Transverse colon (tissue), 4 donors: ENCODE data around the gene PPP6R2. TPM values are rescaled to one million over a fixed set of nuclear protein-coding genes. Genes with fewer than 3 reads are reported as not detected.
"Not testable (repeated sequence)": the region's sequence is repeated elsewhere in the genome, so short reads cannot be mapped to it uniquely, and the experiment has no call there.

ENCODE experiments used
- DNase-seq: peaks from one replicate; pipeline ENCODE4 v3.0.0-alpha.2; 2019
- H3K27ac ChIP-seq, 4 donors: fragments of 200-600 bp; sonication (generic); 2 replicates each; pipeline ENCODE4 v1.5.1; 2016 to 2018; ENCODE audit warnings: inconsistent platforms in 4 of 4
- H3K27me3 ChIP-seq: fragments of 200-600 bp; sonication (generic); 2 replicates; pipeline ENCODE4 v1.5.1; 2017; ENCODE audit warnings: inconsistent platforms
- H3K36me3 ChIP-seq, 4 donors: fragments of 200-600 bp; sonication (generic); 2 replicates each; pipeline ENCODE4 v1.5.1; 2017 to 2019; ENCODE audit warnings: inconsistent platforms in 4 of 4
- H3K4me1 ChIP-seq, 4 donors: fragments of 200-600 bp; sonication (generic); 2 replicates each; pipeline ENCODE4 v1.5.1; 2017 to 2020; ENCODE audit warnings: inconsistent platforms in 4 of 4
- H3K4me3 ChIP-seq, 4 donors: fragments of 200-600 bp; sonication (generic); 1 replicate in 1 of 4; 2 replicates in 3 of 4; pipeline versions ENCODE4 v1.5.1 to v1.6.1; 2017 to 2019; ENCODE audit warnings: inconsistent platforms in 4 of 4
- H3K9me3 ChIP-seq, 2 donors: fragments of 200-600 bp; sonication (generic); 2 replicates each; pipeline ENCODE4 v1.5.1; 2017 to 2019; ENCODE audit warnings: inconsistent platforms in 2 of 2
- CTCF ChIP-seq, 5 experiments: fragments of 200-600 bp in 3 of 5; fragments of 450-650 bp in 2 of 5; sonication (generic) in 3 of 5; IDR thresholded peaks; 1 replicate in 2 of 5; 2 replicates in 3 of 5; pipeline ENCODE4 v1.5.1; 2016 to 2017; ENCODE audit warnings: antibody characterized with exemption in 5 of 5, inconsistent platforms in 3 of 5, mild to moderate bottlenecking in 2 of 5, moderate library complexity in 1 of 5
- EP300 ChIP-seq: sonication (generic); formaldehyde crosslinking; IDR thresholded peaks from one replicate; pipeline ENCODE4 v1.6.1; 2017; ENCODE audit warnings: antibody characterized with exemption, low read depth
- POLR2A ChIP-seq: fragments of 450-650 bp; IDR thresholded peaks from one replicate; pipeline ENCODE4 v1.6.1; 2016; ENCODE audit warnings: antibody characterized with exemption, mild to moderate bottlenecking, moderate library complexity
- POLR2AphosphoS5 ChIP-seq, 3 donors: sonication (generic); formaldehyde crosslinking; IDR thresholded peaks; one replicate each; pipeline ENCODE4 v1.6.1; 2016; ENCODE audit warnings: antibody characterized with exemption in 3 of 3
- WGBS, 2 donors: methylation state at CpG; one replicate each; pipeline ENCODE4 v1.1.5; 2018; ENCODE audit warnings: low coverage in 1 of 2; 5-methylcytosine and 5-hydroxymethylcytosine counted together
- in situ Hi-C, 4 donors: fragments of 200-750 bp; cut with MboI; loops; one replicate each; pipeline versions ENCODE4 v1.15.0 to v1.15.1; 2017; ENCODE audit warnings: low sequenced_read_pairs in 3 of 4, low pct_ligation_motif_present in 1 of 4, low pct_unique_long_range_greater_than_20kb in 1 of 4
- intact Hi-C: fragments of 100-400 bp; cut with DNase I; formaldehyde crosslinking; loops from one replicate; pipeline ENCODE4 v1.15.1; 2023; ENCODE audit warnings: low total_unique reads
- total RNA-seq, 4 donors: library from RNA; depleted of rRNA; stranded (reverse); fragments of >200 nt; gene quantifications; one replicate each; pipeline ENCODE4 v1.1.0, GENCODE V29; 2016

PPP6R2 gene
- total RNA-seq, 4 donors from 2014 or later = 62.1 to 151 (median 77.8) TPM

- H3K4me3 ChIP-seq = no peak overlapping the region
- no peak for DNase-seq
- H3K9me3 ChIP-seq = no peaks in the 10 kb centered on the region
- no peaks in the 10 kb centered on the region for H3K36me3 ChIP-seq
- WGBS, 2 donors = 67 to 80% methylated on average over 3 to 19 of the region's 21 CpGs
- peaks cover 4 to 12% (median 10%) of the 10 kb centered on the region in 4 donors for H3K4me1 ChIP-seq
- no peak overlapping the region for H3K27ac ChIP-seq
- TF ChIP-seq POLR2AphosphoS5 (IDR thresholded peaks at IDR 0.05) = no peak
- TF ChIP-seq EP300 = no peak
- TF ChIP-seq POLR2A = no peak
- TF ChIP-seq CTCF (IDR thresholded peaks at IDR 0.05) = no peak
- intact Hi-C loops (no loop called here), in situ Hi-C loops (no loop called here)
- H3K27me3 ChIP-seq = no peaks in the 10 kb centered on the region
These were observed 24.3 kb upstream of the PPP6R2 start for GRCh38 chr22:50318698-50319411.

GRCh38 chr22:50319503-50319951 lies 23.6 kb upstream of the PPP6R2 start:
- Histone ChIP-seq H3K4me1 (peaks cover 0 to 6% (median 4%) of the 10 kb centered on the region in 4 donors), H3K9me3 (no peaks in the 10 kb centered on the region), H3K27ac (no peak overlapping the region), H3K4me3 (no peak overlapping the region), H3K36me3 (no peaks in the 10 kb centered on the region), H3K27me3 (no peaks in the 10 kb centered on the region)
- WGBS, 2 donors = 95% methylated on average over 14 of the region's 15 CpGs; no CpG with 5 or more reads in 1 of the 2 donors
- intact Hi-C loops (no loop called here), in situ Hi-C loops (no loop called here)
- no peak for TF ChIP-seq CTCF (IDR thresholded peaks at IDR 0.05)
- no peak for TF ChIP-seq POLR2A
- no peak for TF ChIP-seq POLR2AphosphoS5 (IDR thresholded peaks at IDR 0.05)
- no peak for TF ChIP-seq EP300
- DNase-seq = no peak

GRCh38 chr22:50320116-50320515 lies 23.0 kb upstream of the PPP6R2 start:
- Histone ChIP-seq H3K9me3 (no peaks in the 10 kb centered on the region), H3K27me3 (no peaks in the 10 kb centered on the region), H3K4me3 (no peak overlapping the region), H3K27ac (no peak overlapping the region), H3K4me1 (peaks cover 0 to under 1% (median 0%) of the 10 kb centered on the region in 4 donors), H3K36me3 (no peaks in the 10 kb centered on the region)
- 81% methylated on average over 7 of the region's 8 CpGs; no CpG with 5 or more reads in 1 of the 2 donors for WGBS, 2 donors
- DNase-seq = no peak
- TF ChIP-seq POLR2AphosphoS5 (IDR thresholded peaks at IDR 0.05) (no peak), EP300 (no peak), POLR2A (no peak), CTCF (IDR thresholded peaks at IDR 0.05) (no peak)
- intact Hi-C loops = no loop called here
- in situ Hi-C loops = loop anchor here in 2 of 4 donors (10.0 kb wide), 1 partner anchor 65 kb away; the partner anchor contains the start of gene HDAC10 (in 2 of the 2)

GRCh38 chr22:50320671-50321325 lies 22.3 kb upstream of the PPP6R2 start:
- Histone ChIP-seq H3K36me3 (no peaks in the 10 kb centered on the region), H3K27ac (no peak overlapping the region), H3K4me3 (no peak overlapping the region), H3K4me1 (peaks cover 0 to under 1% (median under 1%) of the 10 kb centered on the region in 4 donors), H3K27me3 (no peaks in the 10 kb centered on the region), H3K9me3 (no peaks in the 10 kb centered on the region)
- 79% methylated on average over 8 of the region's 10 CpGs; no CpG with 5 or more reads in 1 of the 2 donors for WGBS, 2 donors
- in situ Hi-C loops (loop anchor here in 2 of 4 donors (10.0 kb wide), 1 partner anchor 66 kb away; the partner anchor contains the start of gene HDAC10 (in 2 of the 2)), intact Hi-C loops (no loop called here)
- DNase-seq = no peak
- TF ChIP-seq POLR2AphosphoS5 (IDR thresholded peaks at IDR 0.05) (no peak), CTCF (IDR thresholded peaks at IDR 0.05) (no peak), POLR2A (no peak), EP300 (no peak)

- H3K4me3 ChIP-seq, H3K27me3 ChIP-seq, intact Hi-C loops, H3K27ac ChIP-seq, H3K36me3 ChIP-seq, H3K9me3 ChIP-seq, DNase-seq: not testable (repeated sequence)
- peaks cover 6 to 10% (median 8%) of the 10 kb centered on the region in 4 donors for H3K4me1 ChIP-seq
- in situ Hi-C loops = loop anchor here in 2 of 4 donors (10.0 kb wide), 1 partner anchor 68 kb away; the partner anchor contains the start of gene HDAC10 (in 2 of the 2)
- WGBS, 2 donors = 80 to 92% methylated on average over 4 to 10 of the region's 10 CpGs
These were observed 20.6 kb upstream of the PPP6R2 start for GRCh38 chr22:50322382-50323104.
